HL-60/S4 (cell line): ENCODE results near the gene MAPK7.
"Not testable (repeated sequence)": the region's sequence is repeated elsewhere in the genome, so short reads cannot be mapped to it uniquely, and the experiment has no call there.

Experiments used
- in situ Hi-C: fragments of 300-500 bp; cut with MboI; formaldehyde crosslinking; loops from 2 replicates; pipeline ENCODE4 v1.14.3; 2022; ENCODE audit warnings: low sequenced_read_pairs

Gene MAPK7

GRCh38 chr17:19342611-19343255 lies 35.6 kb upstream of the MAPK7 start:
- in situ Hi-C loops, result no loop called here

GRCh38 chr17:19343256-19343630 lies 35.1 kb upstream of the MAPK7 start:
- in situ Hi-C loops, result no loop called here

- in situ Hi-C loops, result no loop called here
These were observed 34.6 kb upstream of the MAPK7 start for GRCh38 chr17:19343671-19344151.

- in situ Hi-C loops, result no loop called here
These were observed 33.8 kb upstream of the MAPK7 start for GRCh38 chr17:19344311-19345066.

DNA sequence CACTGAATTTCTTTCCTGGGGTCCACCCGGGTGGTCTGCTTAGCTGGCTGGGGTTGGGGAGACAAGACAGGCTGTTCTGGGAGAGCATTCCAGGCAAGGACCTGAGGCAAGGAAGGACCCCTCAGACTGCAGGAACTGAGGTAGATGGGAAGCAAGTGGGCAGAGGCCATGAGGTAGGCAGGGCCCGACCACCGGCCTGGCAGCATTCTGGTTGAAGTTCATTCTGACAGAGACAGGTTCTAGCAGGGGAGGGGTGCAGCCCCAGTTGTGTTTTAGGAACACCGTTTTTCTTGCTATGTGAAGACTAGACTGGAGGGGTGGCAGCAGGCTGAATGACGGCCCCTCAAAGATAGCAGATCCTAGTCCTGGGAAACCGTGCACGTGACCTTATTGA lies 33.2 kb upstream of the MAPK7 start:
- in situ Hi-C loops, result no loop called here

DNA sequence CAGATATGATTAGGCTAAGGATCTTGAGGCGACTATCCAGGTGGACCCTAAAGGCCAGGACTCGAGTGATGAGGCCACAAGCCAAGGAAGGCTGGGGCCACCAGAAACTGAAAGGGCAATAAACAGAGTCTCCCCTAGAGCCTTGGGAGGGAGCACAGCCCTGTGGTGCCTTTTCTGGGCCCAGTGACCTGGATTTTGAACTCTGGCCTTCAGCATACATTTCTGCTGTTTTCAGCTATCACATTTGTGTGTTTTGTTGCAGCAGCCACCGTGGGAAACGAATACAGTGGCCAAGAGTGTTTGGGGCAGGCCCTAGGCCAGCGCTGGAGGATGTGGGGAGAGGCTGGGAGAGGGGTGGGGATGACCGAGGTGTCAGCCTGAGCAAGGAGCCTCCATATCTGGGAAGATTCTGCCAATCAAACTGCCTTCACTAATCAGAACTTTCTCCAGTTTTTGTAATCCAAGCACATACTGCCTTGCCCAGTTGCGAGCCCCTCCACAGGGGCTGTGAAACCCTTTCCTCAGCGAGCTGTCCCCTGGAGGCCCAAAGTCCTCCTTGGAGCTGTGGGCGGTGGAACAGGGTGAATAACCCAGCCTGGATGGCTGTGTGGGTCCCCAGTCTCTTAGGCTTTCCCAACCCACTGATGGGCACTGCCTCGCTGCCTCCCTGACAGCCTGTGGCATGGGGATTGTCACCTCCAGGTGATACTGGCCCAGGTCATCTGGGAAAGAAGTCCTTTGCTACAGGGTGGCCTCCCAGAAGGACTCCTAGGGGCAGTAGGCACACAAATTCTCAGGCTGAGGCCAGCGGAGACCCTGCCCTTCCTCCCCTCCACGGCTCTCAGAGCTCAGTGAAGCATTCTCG lies 32.6 kb upstream of the MAPK7 start:
- in situ Hi-C loops, result no loop called here

GRCh38 chr17:19346351-19347255 lies 31.7 kb upstream of the MAPK7 start:
- in situ Hi-C loops, result no loop called here

DNA sequence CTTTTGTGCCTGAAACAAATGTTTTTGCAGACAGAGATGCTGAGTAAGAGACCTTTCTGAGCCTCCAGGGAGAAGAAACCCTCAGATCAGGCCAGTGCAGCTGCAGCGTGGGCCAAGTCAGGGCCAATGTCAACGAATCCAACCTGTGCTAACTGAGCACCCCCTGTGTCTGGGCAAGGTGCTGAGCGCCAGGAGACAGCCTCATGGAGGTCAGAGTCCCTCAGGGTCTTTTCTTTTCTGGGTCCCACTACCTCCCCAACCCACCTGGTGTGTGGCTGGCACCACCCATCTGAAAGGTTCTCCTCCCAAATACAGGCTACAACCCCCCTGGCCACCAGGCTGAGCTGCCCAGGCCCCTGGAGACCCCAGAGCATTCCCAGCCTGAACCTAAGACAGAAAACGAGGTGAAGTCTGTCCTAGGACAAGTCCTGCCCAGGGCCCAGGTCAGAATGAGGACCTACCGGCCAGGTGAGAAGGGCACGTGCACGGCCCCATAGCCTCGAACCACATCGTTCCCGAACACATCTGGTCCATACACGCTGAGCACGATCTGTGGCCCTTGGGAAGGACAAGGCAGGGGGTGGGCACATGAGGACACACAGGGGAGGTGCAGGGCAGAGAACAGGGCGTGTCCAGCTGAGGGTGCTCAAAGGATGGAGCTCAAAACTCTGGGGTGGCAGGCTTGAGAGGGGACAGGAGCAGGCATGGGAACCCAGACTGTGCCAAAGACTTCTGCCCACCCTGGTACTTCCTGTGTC lies 30.8 kb upstream of the MAPK7 start:
- in situ Hi-C loops, result no loop called here

- in situ Hi-C loops, result no loop called here
These were observed 30.1 kb upstream of the MAPK7 start for GRCh38 chr17:19348081-19348650.

GRCh38 chr17:19348806-19349205 lies 29.5 kb upstream of the MAPK7 start:
- in situ Hi-C loops, result no loop called here

DNA sequence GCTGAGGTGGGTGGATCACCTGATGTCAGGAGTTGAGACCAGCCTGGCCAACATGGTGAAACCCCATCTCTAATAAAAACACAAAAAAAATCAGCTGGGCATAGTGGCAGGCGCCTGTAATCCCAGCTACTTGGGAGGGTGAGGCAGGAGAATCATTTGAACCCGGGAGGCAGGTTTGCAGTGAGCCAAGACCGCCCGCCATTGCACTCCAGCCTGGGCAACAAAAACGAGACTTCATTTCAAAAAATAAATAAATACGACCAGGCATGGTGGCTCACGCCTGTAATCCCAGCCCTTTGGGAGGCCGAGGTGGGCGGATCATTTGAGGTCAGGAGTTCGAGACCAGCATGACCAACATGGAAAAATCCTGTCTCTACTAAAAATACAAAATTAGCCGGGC lies 24.9 kb upstream of the MAPK7 start:
- in situ Hi-C loops, result not testable (repeated sequence)

DNA sequence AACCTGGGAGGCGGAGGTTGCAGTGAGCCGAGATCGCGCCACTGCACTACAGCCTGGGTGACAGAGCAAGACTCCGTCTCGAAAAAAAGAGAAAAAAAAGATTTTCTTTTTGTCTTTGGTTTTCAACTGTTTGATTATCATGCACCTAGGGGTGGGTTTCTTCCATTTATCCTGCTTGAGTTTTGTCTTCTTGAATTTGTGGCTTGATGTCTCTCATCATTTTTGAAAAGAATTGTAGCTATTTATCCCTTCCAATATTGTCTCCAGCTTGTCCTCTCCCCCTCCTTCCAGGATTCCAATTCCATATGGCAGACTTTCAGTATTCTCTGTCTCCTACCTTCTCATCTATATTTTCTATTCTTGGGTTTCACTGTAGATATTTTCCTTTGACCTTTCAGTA lies 23.6 kb upstream of the MAPK7 start:
- in situ Hi-C loops, result no loop called here

DNA sequence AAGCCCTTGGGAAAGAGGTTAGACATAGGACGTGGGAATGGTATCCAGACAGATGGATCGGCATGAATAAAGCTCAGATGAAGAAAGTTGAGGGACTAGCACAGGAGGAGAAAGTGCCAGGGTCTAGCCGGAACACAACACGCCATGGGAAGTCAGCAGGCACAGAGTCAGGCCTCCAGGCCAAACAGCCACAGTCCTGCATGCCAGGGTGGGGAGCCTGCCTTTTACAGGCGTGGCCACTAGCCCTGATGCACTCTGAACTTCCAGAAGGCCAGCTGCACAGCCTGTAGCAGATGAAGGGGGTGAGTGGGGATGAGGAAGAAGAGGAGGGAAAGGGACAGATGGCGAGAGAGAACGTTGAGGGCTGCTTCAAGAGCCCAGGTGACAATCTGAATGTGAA lies 20.9 kb upstream of the MAPK7 start:
- in situ Hi-C loops, result no loop called here

DNA sequence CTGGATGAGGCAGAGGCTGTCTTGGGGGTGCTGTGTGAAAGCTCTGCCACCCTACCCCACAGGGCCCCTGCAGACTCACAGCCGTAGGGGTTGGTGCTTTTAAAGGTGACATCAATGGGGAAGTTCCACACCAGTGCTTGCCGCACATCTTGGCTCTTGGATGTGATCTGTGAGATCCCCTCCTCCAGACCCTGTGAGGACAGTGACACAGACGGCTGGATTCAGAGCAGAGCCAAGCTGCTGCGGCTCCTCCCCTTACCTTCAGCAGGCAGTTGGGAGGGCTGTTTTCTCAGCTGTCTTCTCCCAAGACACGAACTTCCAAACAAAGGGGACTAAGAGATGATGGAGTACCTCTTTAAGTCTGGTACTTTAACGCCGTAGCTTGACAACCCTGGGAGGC lies 20.5 kb upstream of the MAPK7 start:
- in situ Hi-C loops, result no loop called here

DNA sequence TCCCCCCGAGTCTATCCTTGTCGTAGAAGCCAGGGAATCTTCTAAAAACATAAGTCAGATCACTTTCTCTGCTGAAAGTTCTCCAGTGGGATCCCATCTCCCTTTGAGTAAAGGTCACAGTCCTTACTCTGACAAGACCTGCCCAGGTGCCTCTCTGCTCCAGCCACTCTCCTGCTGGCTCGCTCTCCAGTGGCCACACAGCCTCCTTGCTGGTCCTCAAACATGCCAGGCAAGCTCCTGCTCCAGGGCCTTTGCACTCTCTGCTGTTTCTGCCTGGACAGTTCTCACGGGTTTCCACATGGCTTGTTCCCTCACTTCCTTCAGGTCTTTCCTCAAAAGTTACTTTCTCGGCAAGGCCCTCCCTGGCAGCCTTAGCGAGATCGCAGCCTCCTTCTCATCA lies 19.1 kb upstream of the MAPK7 start:
- in situ Hi-C loops, result no loop called here

DNA sequence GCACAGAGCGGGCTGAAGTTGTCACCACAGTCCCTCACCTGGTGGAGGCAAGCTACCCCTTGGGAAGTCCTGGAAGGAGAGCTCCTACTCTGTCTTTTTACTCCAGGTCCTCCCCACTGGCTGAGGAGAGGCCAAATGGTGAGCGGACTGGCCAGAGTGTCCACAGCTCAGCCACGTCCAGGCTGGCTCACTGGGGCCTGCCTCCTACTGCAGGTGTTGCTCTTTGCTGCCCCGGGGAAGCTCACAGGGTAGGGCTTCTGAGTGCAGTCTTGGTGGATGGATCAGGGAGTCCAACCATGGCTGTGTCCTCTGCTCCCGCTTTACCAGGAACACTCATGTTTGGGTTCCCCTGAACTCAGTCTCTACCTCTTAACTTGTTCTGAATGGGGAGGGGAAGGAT lies 18.4 kb upstream of the MAPK7 start:
- in situ Hi-C loops, result loop anchor here (10.0 kb wide), 1 partner anchor 85 kb away; no protein-coding TSS in a partner anchor

GRCh38 chr17:19360772-19361171 lies 17.5 kb upstream of the MAPK7 start:
- in situ Hi-C loops, result loop anchor here (10.0 kb wide), 1 partner anchor 84 kb away; no protein-coding TSS in a partner anchor

DNA sequence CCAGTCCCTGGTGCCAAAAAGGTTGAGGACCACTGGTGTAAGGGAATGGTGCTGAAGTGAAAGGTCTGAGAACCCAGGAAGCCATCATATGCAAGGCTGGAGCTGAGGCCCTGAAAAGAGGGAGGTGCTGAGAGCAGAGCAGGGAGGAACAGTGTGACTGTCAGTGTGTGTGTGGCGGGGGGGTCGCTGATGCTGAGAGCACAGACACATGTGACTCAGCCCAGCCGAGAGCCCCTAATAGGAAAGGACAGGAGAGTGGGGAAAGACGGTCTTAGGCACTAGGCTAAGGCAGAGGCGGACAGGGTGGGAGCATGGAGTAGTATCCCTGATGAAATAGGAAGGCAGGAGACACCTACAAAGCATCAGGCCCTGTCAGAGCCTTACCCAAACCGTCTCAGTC lies 17.0 kb upstream of the MAPK7 start:
- in situ Hi-C loops, result loop anchor here (10.0 kb wide), 1 partner anchor 83 kb away; no protein-coding TSS in a partner anchor

DNA sequence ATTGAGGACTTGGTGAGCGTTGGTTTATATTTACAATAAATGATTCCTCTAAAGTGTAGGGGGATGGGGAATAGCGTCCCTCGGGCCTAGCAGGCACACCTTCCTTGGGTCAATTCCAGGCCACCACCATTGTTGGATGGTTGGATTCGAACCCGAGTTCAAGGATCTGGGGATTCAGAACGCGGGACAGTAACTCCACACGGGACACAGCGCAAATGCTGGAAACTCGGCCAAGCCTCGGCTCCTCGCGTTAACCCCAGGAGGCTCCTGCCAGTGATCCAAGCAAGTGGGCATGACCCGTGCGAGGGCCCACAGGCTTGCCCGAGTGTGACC lies 16.4 kb upstream of the MAPK7 start:
- in situ Hi-C loops, result loop anchor here (10.0 kb wide), 1 partner anchor 83 kb away; no protein-coding TSS in a partner anchor
